Mucosa of stomach (tissue), 1 donor: ENCODE measurements around the gene ALG1.
"Not testable (repeated sequence)": the region's sequence is repeated elsewhere in the genome, so short reads cannot be mapped to it uniquely, and the experiment has no call there.

Experiments
- H3K27me3 ChIP-seq: one replicate; pipeline ENCODE4 v1.7.0; 2013; ENCODE audit warnings: mild to moderate bottlenecking, low read length; ENCODE audit not compliant: control insufficient read depth, insufficient read depth
- H3K36me3 ChIP-seq: one replicate; pipeline ENCODE4 v1.7.0; 2013; ENCODE audit warnings: low read length; ENCODE audit not compliant: control insufficient read depth, insufficient read depth
- H3K4me1 ChIP-seq: one replicate; pipeline ENCODE4 v1.7.0; 2013; ENCODE audit warnings: mild to moderate bottlenecking, low read length; ENCODE audit not compliant: control insufficient read depth, insufficient read depth
- H3K4me3 ChIP-seq: one replicate; pipeline ENCODE4 v1.7.0; 2013; ENCODE audit warnings: low read length
- H3K9ac ChIP-seq: one replicate; pipeline ENCODE4 v1.7.0; 2013; ENCODE audit warnings: mild to moderate bottlenecking, low read length, moderate library complexity
- H3K9me3 ChIP-seq: one replicate; pipeline ENCODE4 v1.7.0; 2013; ENCODE audit warnings: mild to moderate bottlenecking, low read length, moderate library complexity; ENCODE audit not compliant: control insufficient read depth
- donor health status: Pancreatic carcinoma.

The ALG1 gene

DNA sequence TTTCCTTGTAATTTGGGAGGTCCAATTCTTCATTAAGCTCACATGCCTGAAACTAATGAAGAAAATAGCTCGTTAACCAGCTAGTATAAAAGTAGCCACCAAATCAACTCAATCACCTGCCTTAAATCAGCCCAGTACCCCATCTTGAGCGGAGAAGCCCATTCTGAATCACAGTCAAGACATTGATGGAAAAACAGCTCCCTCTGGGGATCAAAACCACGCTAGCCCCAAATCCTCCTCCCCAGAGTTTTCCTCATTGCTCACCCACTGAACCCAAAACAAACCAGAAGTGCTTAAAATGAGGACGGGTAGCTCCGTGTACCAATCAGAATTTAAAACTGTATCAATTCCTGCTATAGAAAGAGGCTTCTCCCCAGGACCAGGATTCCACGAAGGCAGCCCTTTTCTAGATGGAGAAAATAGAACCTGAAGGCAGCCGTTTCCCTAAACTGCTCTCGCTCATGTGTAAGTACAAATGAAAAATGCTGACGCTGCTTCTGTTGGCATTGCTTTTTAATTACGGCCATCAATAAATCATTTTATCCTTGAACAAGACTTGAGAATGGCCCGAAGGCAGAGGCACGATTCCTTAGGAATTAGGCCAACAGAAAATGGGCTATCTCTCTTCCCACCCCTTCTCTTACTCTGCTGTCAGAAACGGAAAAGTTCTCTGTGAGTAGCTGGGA is 61.4 kb downstream of the ALG1 start:
- H3K36me3 ChIP-seq, H3K9me3 ChIP-seq, H3K4me1 ChIP-seq, H3K4me3 ChIP-seq, H3K27me3 ChIP-seq, H3K9ac ChIP-seq: not testable (repeated sequence)

- H3K4me1 ChIP-seq, H3K9ac ChIP-seq, H3K36me3 ChIP-seq, H3K9me3 ChIP-seq, H3K4me3 ChIP-seq, H3K27me3 ChIP-seq: not testable (repeated sequence)
Measured at GRCh38 chr16:5134739-5135452, 63.3 kb downstream of the ALG1 start.
